DMS153 treated with DMSO at 0.1 percent for 48 hours (cell line): Measurements from ENCODE around the gene ATG13.

Experiments used
- DNase-seq: peaks from one replicate; lab custom pipeline; 2025; ENCODE audit not compliant: unreplicated experiment; lab: John Stamatoyannopoulos, UW

The ATG13 gene

GRCh38 chr11:46674463-46675287 lies 57.3 kb downstream of the ATG13 start:
- DNase-seq = no peak

- DNase-seq = no peak
Measured at GRCh38 chr11:46675288-46675851, 58.0 kb downstream of the ATG13 start.

GRCh38 chr11:46675949-46676348 lies 58.6 kb downstream of the ATG13 start:
- DNase-seq = no peak

- no peak for DNase-seq
Measured at GRCh38 chr11:46676436-46677158, 59.2 kb downstream of the ATG13 start.

GRCh38 chr11:46677169-46677568 lies 59.8 kb downstream of the ATG13 start:
- no peak for DNase-seq

GRCh38 chr11:46677991-46678740 lies 60.8 kb downstream of the ATG13 start:
- DNase-seq = no peak

GRCh38 chr11:46678741-46679130 lies 61.4 kb downstream of the ATG13 start:
- DNase-seq = no peak

- DNase-seq = no peak
Measured at GRCh38 chr11:46679241-46680163, 62.1 kb downstream of the ATG13 start.

GRCh38 chr11:46680164-46680760 lies 62.9 kb downstream of the ATG13 start:
- no peak for DNase-seq

GRCh38 chr11:46680815-46681214 lies 63.5 kb downstream of the ATG13 start:
- DNase-seq = no peak

- no peak for DNase-seq
Measured at GRCh38 chr11:46681814-46682213, 64.5 kb downstream of the ATG13 start.

- DNase-seq = no peak
Measured at GRCh38 chr11:46682773-46683752, 65.7 kb downstream of the ATG13 start.

- DNase-seq = no peak
Measured at GRCh38 chr11:46684367-46684766, 67.0 kb downstream of the ATG13 start.

GRCh38 chr11:46686886-46687795 lies 69.8 kb downstream of the ATG13 start:
- DNase-seq = peak; percentile 85

GRCh38 chr11:46690702-46691101 lies 73.3 kb downstream of the ATG13 start:
- no peak for DNase-seq

GRCh38 chr11:46692450-46692849 lies 75.1 kb downstream of the ATG13 start:
- DNase-seq = no peak

GRCh38 chr11:46693597-46694012 lies 76.3 kb downstream of the ATG13 start:
- no peak for DNase-seq

GRCh38 chr11:46694072-46694471 lies 76.7 kb downstream of the ATG13 start:
- no peak for DNase-seq
